Cardiac septum (tissue), 1 donor: ENCODE results near the gene SERINC5. TPM values are rescaled to one million over a fixed set of nuclear protein-coding genes. Genes with fewer than 3 reads are reported as not detected.

Source experiments
- DNase-seq: peaks from one replicate; pipeline ENCODE4 v3.0.0-alpha.2; 2020; ENCODE audit warnings: low spot score
- intact Hi-C: fragments of 100-400 bp; cut with DNase I; formaldehyde crosslinking; loops from one replicate; pipeline ENCODE4 v1.14.0; 2022
- total RNA-seq: library from RNA; stranded (reverse); fragmentation: NEBNext Ultra II Directional; extraction: Animal tissue kit (Norgen Biotek cat#: 25700); gene quantifications from one replicate; pipeline ENCODE4 v1.2.1, GENCODE V29; 2021
- donor health status: DM: no; HTN: no; CAD: no.

The SERINC5 gene
- total RNA-seq, 1 donor from 2014 or later, result 20.9 TPM

DNA sequence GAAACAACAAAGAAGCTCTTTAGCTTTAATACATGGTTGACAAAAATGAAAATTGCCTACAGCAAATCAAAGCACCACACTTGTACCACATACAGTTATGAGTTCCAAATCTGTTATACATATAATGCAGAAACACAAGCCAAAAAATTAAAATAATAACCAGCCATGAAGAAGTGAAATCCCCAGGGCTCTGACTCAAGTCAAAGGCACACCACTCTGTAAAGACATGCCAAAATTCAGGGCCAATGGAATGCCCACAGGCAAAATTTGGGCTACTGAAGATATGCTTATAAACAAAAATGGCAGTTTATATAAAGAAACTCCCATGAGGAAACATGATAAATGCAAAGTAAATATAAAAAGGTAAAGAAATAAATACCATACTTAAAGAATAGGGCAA lies 191.7 kb downstream of the SERINC5 start:
- no peak for DNase-seq
- intact Hi-C loops, result no loop called here

Other genes with a start within 250 kb of the SERINC5 start
- gene THBS4, start 220.7 kb downstream of the SERINC5 start, total RNA-seq, result 464 TPM
- not detected for gene SPZ1, start 64.0 kb upstream of the SERINC5 start, total RNA-seq
- 50.3 TPM for gene ZFYVE16, start 152.0 kb upstream of the SERINC5 start, total RNA-seq
- 2.1 TPM for gene FAM151B, start 232.1 kb upstream of the SERINC5 start, total RNA-seq